ENCODE data around the gene DNM3.

Gene DNM3

GRCh38 chr1:172176206-172176605, 334.9 kb downstream of the DNM3 start:
- no peak for DNase-seq (ENCODE audit: low read depth in 2 of 2)

DNA sequence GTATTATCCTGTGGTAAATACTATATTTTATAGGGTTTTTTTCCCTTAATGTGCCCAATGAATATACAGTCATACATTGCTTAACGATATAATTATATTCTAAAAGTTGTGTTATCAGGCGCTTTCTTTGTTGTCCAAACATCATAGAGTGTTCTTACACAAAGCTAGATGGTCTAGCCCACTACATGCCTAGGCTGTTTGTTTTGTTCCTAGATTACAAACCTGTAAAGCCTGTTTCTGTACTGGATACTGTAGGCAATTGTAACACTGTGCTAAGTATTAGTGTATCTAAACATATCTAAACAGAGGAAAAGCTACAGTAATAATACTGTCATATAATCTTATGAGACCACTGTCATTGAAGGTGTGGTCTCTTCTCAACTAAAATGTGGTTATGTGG, 336.6 kb downstream of the DNM3 start:
- DNase-seq (ENCODE audit: low read depth in 2 of 2), result no peak

GRCh38 chr1:172178886-172179285, 337.6 kb downstream of the DNM3 start:
- DNase-seq (ENCODE audit: low read depth in 2 of 2), result no peak

- no peak for DNase-seq (ENCODE audit: low read depth in 2 of 2)
Measured at GRCh38 chr1:172179918-172180317, 338.6 kb downstream of the DNM3 start.

GRCh38 chr1:172180501-172181285, 339.4 kb downstream of the DNM3 start:
- DNase-seq (ENCODE audit: low read depth in 2 of 2), result no peak

- DNase-seq (ENCODE audit: low read depth in 2 of 2), result no peak
Measured at GRCh38 chr1:172184506-172185191, 343.4 kb downstream of the DNM3 start.

DNA sequence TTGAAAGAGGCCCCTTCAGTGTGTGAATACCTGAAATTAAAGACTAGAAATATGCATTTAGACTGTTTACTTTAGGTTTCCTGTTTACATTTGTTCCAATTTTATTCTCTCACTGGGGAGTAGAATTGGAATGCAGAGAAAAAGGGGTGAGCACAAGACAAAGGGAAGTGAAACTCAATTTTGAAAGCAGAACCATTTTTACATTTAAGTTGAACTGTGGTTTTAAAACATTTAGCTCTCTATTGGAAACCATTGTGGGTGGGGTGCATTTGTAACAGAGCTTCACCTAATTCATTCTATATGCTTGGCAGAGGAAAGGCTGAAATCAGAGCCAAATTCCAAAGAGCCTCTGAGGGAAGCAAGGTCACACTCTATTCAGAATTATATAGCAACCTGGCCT, 343.9 kb downstream of the DNM3 start:
- no peak for DNase-seq (ENCODE audit: low read depth in 2 of 2)

GRCh38 chr1:172185996-172186395, 344.7 kb downstream of the DNM3 start:
- no peak for DNase-seq (ENCODE audit: low read depth in 2 of 2)

GRCh38 chr1:172201572-172201971, 360.3 kb downstream of the DNM3 start:
- no peak for DNase-seq (ENCODE audit: low read depth in 2 of 2)

DNA sequence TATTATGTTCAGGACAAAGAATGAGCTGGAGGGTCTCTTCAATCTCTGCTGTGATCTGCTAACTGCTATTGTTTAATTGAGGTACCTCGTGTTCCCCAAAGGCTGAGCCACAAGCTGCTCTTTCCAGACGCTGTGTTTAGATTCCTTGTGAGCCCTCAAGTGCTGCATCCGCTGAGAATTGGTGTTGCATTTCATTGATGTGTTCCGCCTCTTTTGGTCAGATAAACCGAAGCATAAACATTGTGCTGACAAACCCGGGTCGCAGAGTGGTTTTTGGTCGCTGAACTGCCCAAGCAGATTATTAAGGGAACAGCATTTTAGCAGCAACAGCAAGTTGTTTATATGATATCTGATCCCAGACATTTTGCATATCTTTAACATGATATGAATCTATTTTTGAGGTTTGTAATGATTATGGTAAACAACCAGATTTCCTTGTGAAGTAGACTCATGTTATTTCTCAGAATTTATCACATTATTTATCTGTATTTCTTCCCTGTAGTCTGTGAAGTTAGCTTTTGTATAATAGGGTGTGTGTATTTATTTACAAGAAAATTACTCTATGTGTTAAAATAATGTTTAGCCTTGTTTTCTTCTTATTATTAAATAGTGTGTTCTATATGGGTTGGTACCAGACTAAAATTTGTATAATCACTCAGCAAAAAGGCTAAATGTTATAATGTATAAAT, 362.0 kb downstream of the DNM3 start:
- DNase-seq (ENCODE audit: low read depth in 2 of 2), result no peak

GRCh38 chr1:172203902-172204301, 362.6 kb downstream of the DNM3 start:
- DNase-seq (ENCODE audit: low read depth in 2 of 2), result no peak

- DNase-seq (ENCODE audit: low read depth in 2 of 2), result no peak
Measured at GRCh38 chr1:172206256-172206655, 365.0 kb downstream of the DNM3 start.

DNA sequence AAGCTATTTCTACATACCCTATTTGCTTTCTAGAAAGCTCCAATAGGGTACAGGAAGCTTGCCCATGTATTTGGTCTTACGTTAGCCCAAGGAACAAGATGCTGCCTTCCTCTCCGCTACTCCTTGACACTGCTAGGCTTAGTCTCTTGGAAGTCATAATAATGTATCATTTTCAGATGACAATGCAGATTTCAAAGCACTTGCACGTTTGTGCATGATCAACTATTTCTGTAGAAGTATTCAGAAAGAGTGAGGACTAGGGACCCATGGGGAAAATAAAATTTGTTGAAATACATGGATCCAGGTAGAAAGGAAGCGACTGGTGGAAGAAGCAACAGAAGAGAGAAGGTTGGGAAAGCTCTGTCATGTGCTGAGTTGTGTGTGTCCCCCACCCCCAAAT, 367.3 kb downstream of the DNM3 start:
- DNase-seq (ENCODE audit: low read depth in 2 of 2), result no peak

DNA sequence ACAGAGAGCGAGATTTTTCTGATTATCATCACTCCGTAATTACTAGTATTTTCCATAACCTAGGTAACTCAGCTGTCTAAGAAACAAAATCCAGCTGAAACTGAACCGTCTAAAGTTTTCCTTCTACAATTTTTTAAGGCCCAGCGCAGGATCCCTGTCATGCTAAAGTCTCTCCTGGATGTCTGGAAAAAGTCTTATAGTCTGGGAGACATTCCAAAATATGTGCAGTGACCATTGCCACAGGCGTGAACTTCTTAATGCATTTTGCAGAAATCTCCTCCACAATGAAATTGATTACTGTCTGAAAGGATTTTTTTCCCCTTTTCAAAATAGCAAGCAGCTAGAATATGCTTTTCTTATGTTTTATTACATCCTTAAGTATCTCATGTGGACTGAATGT, 369.9 kb downstream of the DNM3 start:
- DNase-seq (ENCODE audit: low read depth in 2 of 2), result no peak

DNA sequence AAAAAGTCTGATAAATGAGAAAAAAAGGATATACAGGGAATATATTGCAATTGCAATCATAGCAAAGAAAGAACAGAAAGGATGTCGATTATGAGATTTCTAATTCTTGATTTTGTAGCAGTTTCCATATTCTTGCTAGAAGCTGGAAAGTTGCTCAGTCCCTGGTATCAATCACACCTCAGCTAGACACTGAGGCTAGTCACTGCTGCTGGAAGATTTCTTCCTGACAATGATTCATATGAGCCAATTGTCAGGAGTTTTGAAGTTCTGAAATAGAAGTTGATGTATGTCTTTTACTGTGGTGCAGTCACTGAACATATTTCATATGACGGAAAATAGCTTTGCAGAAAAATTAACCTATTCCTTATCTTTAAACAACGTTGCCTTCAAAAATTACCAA, 370.8 kb downstream of the DNM3 start:
- no peak for DNase-seq (ENCODE audit: low read depth in 2 of 2)

GRCh38 chr1:172215006-172215405, 373.7 kb downstream of the DNM3 start:
- DNase-seq (ENCODE audit: low read depth in 2 of 2), result no peak

- no peak for DNase-seq (ENCODE audit: low read depth in 2 of 2)
Measured at GRCh38 chr1:172219966-172220365, 378.7 kb downstream of the DNM3 start.

DNA sequence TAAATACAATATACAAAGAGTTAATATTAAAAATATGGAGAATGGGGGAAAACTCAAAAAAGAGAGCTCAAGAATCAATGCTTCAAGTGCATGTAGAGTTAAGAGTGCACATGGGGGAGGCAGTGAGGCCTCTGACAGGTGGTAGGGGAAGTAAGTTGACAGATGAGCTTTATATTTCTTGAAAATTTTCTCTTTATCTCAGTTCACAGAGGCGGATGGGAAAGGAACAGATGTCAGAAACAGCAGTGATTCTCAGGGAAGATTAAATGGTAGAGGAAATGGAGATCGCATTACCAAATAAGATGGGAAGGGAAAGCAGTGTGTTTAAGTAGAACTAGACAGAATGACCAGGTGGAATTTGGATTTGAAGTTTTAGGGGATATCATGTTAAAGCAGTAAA, 379.1 kb downstream of the DNM3 start:
- no peak for DNase-seq (ENCODE audit: low read depth in 2 of 2)

DNA sequence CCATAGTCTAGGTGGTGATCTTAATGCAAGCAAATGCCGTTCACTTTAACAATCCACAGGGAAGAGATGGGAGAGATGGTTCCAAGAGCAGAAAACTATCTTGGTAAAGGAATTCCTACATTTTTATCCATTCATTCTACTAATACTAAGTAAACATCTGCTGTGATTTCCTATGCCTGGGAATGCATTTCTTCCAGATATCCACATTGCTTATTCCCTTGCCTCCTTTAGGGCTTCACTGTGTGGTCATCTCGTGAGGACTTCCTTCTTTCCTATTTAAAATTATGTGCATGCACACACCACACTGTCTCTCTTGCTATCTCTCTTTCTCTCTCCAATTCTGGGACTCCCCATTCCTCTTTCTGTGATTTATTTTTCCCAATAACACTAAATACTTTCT, 380.1 kb downstream of the DNM3 start:
- DNase-seq (ENCODE audit: low read depth in 2 of 2), result no peak

DNA sequence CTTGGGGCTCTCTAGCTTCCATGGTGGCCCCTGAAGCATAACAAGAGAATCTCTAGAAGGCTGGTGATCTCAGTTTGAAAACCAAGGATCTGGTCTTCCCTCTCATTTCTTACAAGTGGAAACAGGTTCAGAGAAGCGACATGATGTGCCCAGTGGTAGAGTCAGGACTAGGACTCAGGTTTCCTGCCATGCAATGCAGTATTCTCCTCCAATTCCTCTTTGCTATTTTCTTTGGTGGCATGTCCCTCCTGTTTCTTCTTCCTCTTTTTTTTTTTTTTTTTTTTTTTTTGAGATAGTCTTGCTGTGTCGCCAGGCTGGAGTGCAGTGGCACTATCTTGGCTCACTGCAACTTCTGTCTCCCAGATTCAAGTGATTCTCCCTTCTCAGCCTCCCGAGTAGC, 383.6 kb downstream of the DNM3 start:
- DNase-seq (ENCODE audit: low read depth in 2 of 2), result no peak

DNA sequence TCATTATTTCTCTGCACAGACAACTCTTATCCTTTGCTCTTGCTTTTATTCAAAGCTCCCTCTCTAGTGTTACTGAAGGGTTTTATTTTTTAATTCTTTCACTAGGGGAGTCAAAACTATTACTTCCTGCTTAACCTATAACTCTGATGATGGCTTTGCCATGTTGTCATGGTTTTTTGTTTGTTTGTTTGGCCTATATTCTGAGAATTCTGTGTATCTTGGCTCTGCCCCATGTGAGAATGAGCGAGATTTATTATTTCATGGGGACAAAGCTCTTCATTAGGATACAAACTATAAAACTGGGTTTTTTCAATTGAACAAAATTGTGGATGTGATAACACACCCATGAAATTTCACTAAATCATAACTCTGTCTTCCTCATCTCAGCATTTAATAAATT, 388.6 kb downstream of the DNM3 start:
- DNase-seq (ENCODE audit: low read depth in 2 of 2), result no peak

GRCh38 chr1:172230526-172230925, 389.2 kb downstream of the DNM3 start:
- no peak for DNase-seq (ENCODE audit: low read depth in 2 of 2)

- DNase-seq (ENCODE audit: low read depth in 2 of 2), result no peak
Measured at GRCh38 chr1:172236958-172237357, 395.7 kb downstream of the DNM3 start.

Data from fibroblast of skin of left biceps (primary cell).